Endothelial cell of hepatic sinusoid (primary cell): Measurements from ENCODE around the gene PIP5KL1.
"Not testable (repeated sequence)": the region's sequence is repeated elsewhere in the genome, so short reads cannot be mapped to it uniquely, and the experiment has no call there.

ENCODE experiments used
- in situ Hi-C: cut with HindIII; loops from 2 replicates; pipeline ENCODE4 v1.10.0; 2017; ENCODE audit warnings: low sequenced_read_pairs

The PIP5KL1 gene

GRCh38 chr9:127898433-127899127 is 32.0 kb downstream of the PIP5KL1 start:
- in situ Hi-C loops = no loop called here

DNA sequence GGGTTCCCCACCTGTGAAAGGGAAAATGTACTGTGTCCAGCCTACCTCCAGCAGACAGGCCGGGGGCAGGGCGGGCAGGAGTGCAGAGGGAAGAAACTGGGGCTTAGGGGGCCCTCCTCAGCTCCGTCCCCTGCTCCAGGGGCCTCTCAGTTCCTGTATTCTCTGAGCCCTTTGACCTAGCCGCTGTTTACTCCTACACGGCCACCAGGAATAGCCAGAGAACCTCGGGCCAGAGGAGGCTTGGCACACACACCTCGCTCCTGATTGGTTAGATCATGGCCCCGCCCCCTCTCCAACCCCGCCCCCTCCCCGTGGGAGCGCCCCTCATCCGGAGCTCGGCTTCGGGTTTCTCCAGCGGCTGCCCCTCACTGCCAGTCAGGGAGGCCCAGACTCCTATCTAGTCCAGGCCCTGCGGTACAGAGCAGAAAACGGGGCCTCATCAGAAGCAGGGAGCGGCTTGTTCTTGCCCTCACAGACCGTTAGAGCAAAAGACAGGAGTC is 33.3 kb downstream of the PIP5KL1 start:
- in situ Hi-C loops = no loop called here

- in situ Hi-C loops = no loop called here
Observed at GRCh38 chr9:127896395-127897192, 34.0 kb downstream of the PIP5KL1 start.

- in situ Hi-C loops = no loop called here
Observed at GRCh38 chr9:127895811-127896210, 34.8 kb downstream of the PIP5KL1 start.

DNA sequence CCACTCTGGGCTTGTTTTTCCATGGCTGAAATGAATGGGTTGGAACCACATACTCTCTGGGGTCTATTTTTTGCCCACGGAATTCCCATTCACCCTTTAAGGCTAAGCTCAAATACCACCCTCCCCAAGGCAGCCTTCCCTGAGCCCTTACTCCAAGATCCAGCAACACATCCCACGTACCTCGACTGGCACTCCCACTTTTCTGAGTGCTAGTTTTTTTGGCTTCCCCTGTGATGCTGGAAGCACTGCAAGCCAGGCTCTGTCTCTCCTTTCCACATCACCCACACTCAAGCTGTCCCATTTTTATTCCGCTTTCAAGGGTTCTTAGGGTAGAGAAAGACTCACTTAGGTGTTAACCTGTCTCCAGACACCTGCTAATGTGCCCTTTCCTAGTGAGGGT is 37.2 kb downstream of the PIP5KL1 start:
- in situ Hi-C loops = no loop called here

GRCh38 chr9:127892831-127893230 is 37.7 kb downstream of the PIP5KL1 start:
- in situ Hi-C loops = no loop called here

- in situ Hi-C loops = no loop called here
Observed at GRCh38 chr9:127890053-127890452, 40.5 kb downstream of the PIP5KL1 start.

- in situ Hi-C loops = no loop called here
Observed at GRCh38 chr9:127887792-127888191, 42.8 kb downstream of the PIP5KL1 start.

DNA sequence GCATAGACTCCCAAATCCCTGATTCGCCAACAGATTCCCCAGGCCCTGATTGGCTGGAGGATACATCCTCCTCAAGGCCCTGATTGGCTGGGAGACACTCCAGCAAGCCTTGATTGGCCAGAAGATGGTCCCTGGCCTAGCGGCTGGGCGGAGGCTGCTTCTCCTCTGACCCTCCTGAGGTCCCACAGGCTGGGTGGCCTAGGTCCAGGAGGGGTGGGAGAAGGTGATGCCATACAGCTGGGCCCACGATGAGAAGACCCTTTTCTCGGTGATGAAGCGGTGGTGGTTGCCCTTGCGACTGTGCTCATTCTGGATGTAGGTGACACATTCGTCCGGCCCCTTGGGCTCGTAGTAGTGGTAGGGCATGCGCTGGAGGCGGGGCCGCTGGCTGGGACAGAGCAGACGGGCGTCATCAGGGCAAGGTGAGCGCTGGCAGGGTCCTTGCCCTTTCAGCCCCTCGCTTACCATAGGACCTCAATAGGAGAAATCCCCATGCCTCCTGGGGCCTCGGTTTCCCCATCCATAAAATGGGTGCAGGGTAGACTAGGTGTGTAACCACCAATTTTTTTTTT is 44.1 kb downstream of the PIP5KL1 start:
- in situ Hi-C loops = no loop called here

- in situ Hi-C loops = no loop called here
Observed at GRCh38 chr9:127885508-127886281, 44.9 kb downstream of the PIP5KL1 start.

GRCh38 chr9:127884976-127885490 is 45.5 kb downstream of the PIP5KL1 start:
- in situ Hi-C loops = no loop called here

- in situ Hi-C loops = no loop called here
Observed at GRCh38 chr9:127884427-127884911, 46.1 kb downstream of the PIP5KL1 start.

GRCh38 chr9:127883959-127884358 is 46.6 kb downstream of the PIP5KL1 start:
- in situ Hi-C loops = no loop called here

DNA sequence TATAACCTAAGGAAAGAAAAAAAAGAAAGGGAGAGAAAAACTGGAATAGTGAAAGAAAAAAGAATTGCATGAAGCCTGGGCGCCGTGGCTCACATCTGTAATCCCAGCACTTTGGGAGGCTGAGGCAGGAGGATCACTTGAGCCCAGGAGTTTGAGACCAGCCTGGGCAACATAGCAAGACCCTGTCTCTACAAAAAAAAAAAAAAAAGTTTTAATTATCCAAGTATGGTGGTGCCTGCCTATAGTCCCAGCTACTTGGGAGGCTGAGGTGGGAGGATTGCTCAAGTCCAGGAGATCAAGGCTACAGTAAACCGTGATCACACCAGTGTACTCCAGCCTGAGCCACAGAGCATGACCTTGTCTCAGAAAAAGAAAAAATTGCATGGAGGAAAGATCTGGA is 48.9 kb downstream of the PIP5KL1 start:
- in situ Hi-C loops = not testable (repeated sequence)

- in situ Hi-C loops = no loop called here
Observed at GRCh38 chr9:127880143-127880542, 50.4 kb downstream of the PIP5KL1 start.

GRCh38 chr9:127878652-127879390 is 51.8 kb downstream of the PIP5KL1 start:
- in situ Hi-C loops = no loop called here

- in situ Hi-C loops = no loop called here
Observed at GRCh38 chr9:127878001-127878651, 52.5 kb downstream of the PIP5KL1 start.

DNA sequence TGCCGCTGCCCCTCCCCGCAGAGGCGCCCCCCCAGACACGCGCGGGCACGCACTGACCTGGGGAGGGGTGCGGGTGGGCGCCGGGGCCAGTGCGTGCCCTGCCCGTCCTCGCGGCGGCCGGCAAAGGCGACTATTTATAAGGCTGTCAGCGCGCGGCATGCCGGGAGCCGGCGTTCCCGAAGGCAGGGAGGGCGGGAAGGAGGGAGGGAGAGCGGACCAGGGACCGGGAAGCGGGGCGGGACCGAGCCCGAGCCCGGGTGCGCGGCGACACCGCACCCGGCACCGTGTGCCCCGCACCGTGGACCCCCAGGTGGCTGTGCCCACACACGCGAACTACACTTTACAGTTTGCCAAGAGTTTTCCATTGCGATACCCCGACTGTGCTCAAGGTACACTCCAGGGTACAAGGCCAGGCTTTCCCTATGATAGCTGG is 53.0 kb downstream of the PIP5KL1 start, which contains the start of gene AK1:
TSS of gene AK1 (minus strand) at position 110 of the 433 bp plus-strand sequence. CDS start 3,058 bp downstream, outside the sequence.
- in situ Hi-C loops = no loop called here
